ENCODE measurements around the gene SORCS1. TPM values are rescaled to one million over a fixed set of nuclear protein-coding genes. Genes with fewer than 3 reads are reported as not detected.

SORCS1 gene
- total RNA-seq, 6 experiments from 2014 or later, result 0.04 to 0.16 (median 0.09) TPM; not detected in 2

GRCh38 chr10:107064075-107064474 lies 100.4 kb downstream of the SORCS1 start:
- no peaks in the 10 kb centered on the region for H3K27me3 ChIP-seq
- ATAC-seq (no peak), DNase-seq (no peak)
- no peaks in the 10 kb centered on the region for H3K4me1 ChIP-seq
- no peaks in the 10 kb centered on the region for H3K9me3 ChIP-seq
- WGBS (ENCODE audit: insufficient coverage, low coverage, low lambda C conversion rate, missing lambda C conversion rate), result 88% methylated on average over 5 of the region's 5 CpGs
- H3K27ac ChIP-seq, result no peak overlapping the region
- no peak overlapping the region for H3K4me3 ChIP-seq
- intact Hi-C loops (cut with DNase I), result no loop called here
- TF ChIP-seq CTCF (IDR thresholded peaks at IDR 0.05) (no peak), POLR2A (IDR thresholded peaks at IDR 0.05) (no peak)
- no peaks in the 10 kb centered on the region for H3K36me3 ChIP-seq

- TF ChIP-seq CTCF (IDR thresholded peaks at IDR 0.05) (no peak), POLR2A (IDR thresholded peaks at IDR 0.05) (no peak)
- Histone ChIP-seq H3K9me3 (no peaks in the 10 kb centered on the region), H3K36me3 (no peaks in the 10 kb centered on the region), H3K4me3 (no peak overlapping the region), H3K4me1 (peaks cover 0 to 20% (median 5%) of the 10 kb centered on the region in 4 donors), H3K27ac (no peak overlapping the region), H3K27me3 (no peaks in the 10 kb centered on the region)
- DNase-seq (no peak), ATAC-seq (no peak)
- WGBS (ENCODE audit: insufficient coverage, low coverage, low lambda C conversion rate, missing lambda C conversion rate), result 77% methylated on average over 3 of the region's 3 CpGs
- intact Hi-C loops (cut with DNase I), result no loop called here
Measured at GRCh38 chr10:107059872-107060271, 104.6 kb downstream of the SORCS1 start.

DNA sequence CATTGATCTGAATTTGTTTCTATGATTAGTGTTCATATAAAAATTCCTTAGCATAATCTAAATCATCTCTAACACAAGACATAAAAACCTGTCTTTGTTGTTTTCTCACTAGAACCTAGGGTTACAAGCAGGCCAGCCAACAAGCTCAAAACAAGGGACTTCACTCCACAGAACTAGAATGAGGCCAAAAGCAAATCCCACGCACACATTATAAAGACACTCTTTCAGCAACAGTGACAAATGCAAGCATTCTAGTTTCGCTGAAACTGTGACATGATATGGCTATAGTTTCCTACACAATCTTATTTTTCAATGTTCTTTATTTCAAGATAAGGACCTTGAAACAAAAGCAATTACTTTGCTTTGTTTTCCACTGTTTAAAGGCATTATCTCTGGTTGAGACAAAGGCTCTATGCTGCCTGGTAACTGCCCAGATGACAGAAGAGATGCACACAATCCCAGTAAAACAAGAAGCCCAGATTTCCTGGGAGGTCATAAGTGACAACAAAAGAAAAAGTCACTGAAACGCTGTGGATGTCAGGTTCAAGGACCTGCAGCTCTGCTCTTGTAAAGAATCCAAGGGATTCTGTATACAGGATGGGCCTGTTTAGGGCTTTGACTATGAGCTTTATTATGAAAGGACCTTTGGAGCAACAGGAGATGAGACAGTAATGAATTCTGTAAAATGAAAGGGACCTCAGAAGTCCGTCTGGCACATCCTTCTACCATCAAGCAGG lies 105.3 kb downstream of the SORCS1 start:
- Histone ChIP-seq H3K9me3 (no peaks in the 10 kb centered on the region), H3K4me3 (no peak overlapping the region), H3K4me1 (peaks cover 0 to 22% (median 6%) of the 10 kb centered on the region in 4 donors), H3K36me3 (no peaks in the 10 kb centered on the region), H3K27ac (no peak overlapping the region), H3K27me3 (no peaks in the 10 kb centered on the region)
- TF ChIP-seq CTCF (IDR thresholded peaks at IDR 0.05), result no peak
- no peak for TF ChIP-seq POLR2A (IDR thresholded peaks at IDR 0.05)
- ATAC-seq (no peak), DNase-seq (no peak)
- intact Hi-C loops (cut with DNase I), result no loop called here
- WGBS (ENCODE audit: insufficient coverage, low coverage, low lambda C conversion rate, missing lambda C conversion rate), result 76% methylated on average over 4 of the region's 4 CpGs

DNA sequence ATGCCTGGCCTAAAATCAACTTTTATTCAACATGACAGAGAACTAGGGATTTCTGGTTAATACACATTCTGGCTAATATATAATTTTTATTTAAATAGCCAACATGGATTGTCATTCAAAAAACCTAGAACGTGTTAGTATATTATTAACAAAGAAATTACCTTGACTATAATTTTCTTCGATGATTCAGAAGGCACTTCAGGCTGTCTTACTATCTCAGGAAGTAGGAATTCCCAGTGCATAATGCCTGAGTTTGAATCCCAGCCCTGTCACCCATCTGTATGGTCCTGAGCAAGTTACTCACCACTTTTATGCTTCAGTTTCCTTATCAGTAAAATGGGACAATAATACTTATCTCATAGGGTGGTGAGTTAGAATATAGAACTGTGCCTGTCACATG lies 106.2 kb downstream of the SORCS1 start:
- H3K9me3 ChIP-seq, result no peaks in the 10 kb centered on the region
- H3K4me1 ChIP-seq, result peaks cover 0 to 31% (median 9%) of the 10 kb centered on the region in 4 donors
- ATAC-seq (no peak), DNase-seq (no peak)
- WGBS (ENCODE audit: insufficient coverage, low coverage, low lambda C conversion rate, missing lambda C conversion rate), result 83% methylated on average over 2 of the region's 2 CpGs
- H3K4me3 ChIP-seq, result no peak overlapping the region
- intact Hi-C loops (cut with DNase I), result no loop called here
- H3K36me3 ChIP-seq, result no peaks in the 10 kb centered on the region
- no peak for TF ChIP-seq CTCF (IDR thresholded peaks at IDR 0.05)
- TF ChIP-seq POLR2A (IDR thresholded peaks at IDR 0.05), result no peak
- H3K27me3 ChIP-seq, result no peaks in the 10 kb centered on the region
- H3K27ac ChIP-seq, result no peak overlapping the region

Measured in right lobe of liver (tissue), 6 donors.